Activated CD4-positive, alpha-beta T cell treated with anti-CD3 and anti-CD28 coated beads, Interleukin-2, amount 10 ng/mL, durations not matched to agents 7 days and 5 days (primary cell): ENCODE results near the gene PCBP2. TPM values are rescaled to one million over a fixed set of nuclear protein-coding genes. Genes with fewer than 3 reads are reported as not detected.

Experiments
- CTCF ChIA-PET: fragments of 350-600 bp; sonication (Branson Sonifier 250); formaldehyde crosslinking; loops from one replicate; lab custom pipeline; 2021; ENCODE audit warnings: antibody characterized with exemption; lab: Charles Lee
- POLR2A ChIA-PET: fragments of 350-600 bp; sonication (Branson Sonifier 250); formaldehyde crosslinking; loops from one replicate; lab custom pipeline; 2021; ENCODE audit warnings: antibody characterized with exemption; lab: Charles Lee
- DNase-seq: peaks from one replicate; pipeline ENCODE4 v3.0.0-alpha.2; 2020
- H3K27ac Mint-ChIP-seq: one replicate; pipeline ENCODE4 v1.8.0; 2021; ENCODE audit warnings: mild to moderate bottlenecking, moderate library complexity, mixed read lengths
- H3K27me3 Mint-ChIP-seq: one replicate; pipeline ENCODE4 v1.8.0; 2021; ENCODE audit warnings: mixed read lengths
- H3K36me3 Mint-ChIP-seq: one replicate; pipeline ENCODE4 v1.8.0; 2021; ENCODE audit warnings: low read depth, mixed read lengths
- H3K4me1 Mint-ChIP-seq: one replicate; pipeline ENCODE4 v1.8.0; 2021; ENCODE audit warnings: mixed read lengths
- H3K4me3 Mint-ChIP-seq: one replicate; pipeline ENCODE4 v1.8.0; 2021; ENCODE audit warnings: mild to moderate bottlenecking, moderate library complexity, mixed read lengths
- H3K9me3 Mint-ChIP-seq: one replicate; pipeline ENCODE4 v1.8.0; 2021; ENCODE audit warnings: mixed read lengths
- total RNA-seq, 2 experiments: library from RNA; stranded (reverse); gene quantifications; one replicate each; pipeline ENCODE4 v1.2.3, GENCODE V29; 2021

Gene PCBP2
- total RNA-seq, 2 experiments from 2014 or later = 882 to 943 TPM

GRCh38 chr12:53465679-53466078, 13.8 kb downstream of the PCBP2 start:
- ChIA-PET CTCF (no interaction called here), POLR2A (no interaction called here)
- Mint-ChIP-seq H3K27ac (no peak overlapping the region), H3K36me3 (peaks cover 80% of the 10 kb centered on the region), H3K27me3 (no peaks in the 10 kb centered on the region), H3K4me3 (no peak overlapping the region), H3K9me3 (no peaks in the 10 kb centered on the region), H3K4me1 (peaks cover 22% of the 10 kb centered on the region)
- DNase-seq = no peak

GRCh38 chr12:53466640-53467039, 14.7 kb downstream of the PCBP2 start:
- POLR2A ChIA-PET = no interaction called here
- Mint-ChIP-seq H3K27me3 (no peaks in the 10 kb centered on the region), H3K4me1 (peaks cover 22% of the 10 kb centered on the region), H3K27ac (no peak overlapping the region), H3K4me3 (no peak overlapping the region), H3K36me3 (peaks cover 79% of the 10 kb centered on the region), H3K9me3 (no peaks in the 10 kb centered on the region)
- CTCF ChIA-PET = interaction anchor here (1.1 kb wide), 1 partner anchor 9 kb away, joined by 3 read pairs; no protein-coding TSS in a partner anchor
- DNase-seq = no peak

- Mint-ChIP-seq H3K27ac (no peak overlapping the region), H3K4me1 (peaks cover 25% of the 10 kb centered on the region), H3K4me3 (no peak overlapping the region), H3K27me3 (no peaks in the 10 kb centered on the region), H3K36me3 (peaks cover 79% of the 10 kb centered on the region), H3K9me3 (no peaks in the 10 kb centered on the region)
- CTCF ChIA-PET = interaction anchor here (1.1 kb wide), 1 partner anchor 9 kb away, joined by 3 read pairs; no protein-coding TSS in a partner anchor
- POLR2A ChIA-PET = no interaction called here
- no peak for DNase-seq
Measured at GRCh38 chr12:53467082-53467481, 15.2 kb downstream of the PCBP2 start.

GRCh38 chr12:53467880-53468279, 16.0 kb downstream of the PCBP2 start:
- Mint-ChIP-seq H3K9me3 (no peaks in the 10 kb centered on the region), H3K4me3 (no peak overlapping the region), H3K36me3 (peaks cover 79% of the 10 kb centered on the region), H3K4me1 (peaks cover 25% of the 10 kb centered on the region), H3K27me3 (no peaks in the 10 kb centered on the region), H3K27ac (no peak overlapping the region)
- CTCF ChIA-PET = interaction anchor here (0.6 to 0.9 kb wide), 2 partner anchors 9 to 26 kb away, joined by 3 to 6 read pairs; partner anchors contain the start of gene PRR13
- no peak for DNase-seq
- POLR2A ChIA-PET = no interaction called here

GRCh38 chr12:53468282-53468681, 16.4 kb downstream of the PCBP2 start:
- peaks cover 23% of the 10 kb centered on the region for H3K4me1 Mint-ChIP-seq
- H3K9me3 Mint-ChIP-seq = no peaks in the 10 kb centered on the region
- no peak overlapping the region for H3K27ac Mint-ChIP-seq
- CTCF ChIA-PET = interaction anchor here (0.6 to 0.9 kb wide), 3 partner anchors 9 to 215 kb away, joined by 3 to 6 read pairs (median 4); partner anchors contain the start of gene PRR13
- peaks cover 77% of the 10 kb centered on the region for H3K36me3 Mint-ChIP-seq
- no peak for DNase-seq
- H3K27me3 Mint-ChIP-seq = no peaks in the 10 kb centered on the region
- no peak overlapping the region for H3K4me3 Mint-ChIP-seq
- POLR2A ChIA-PET = no interaction called here

GRCh38 chr12:53472056-53472582, 20.2 kb downstream of the PCBP2 start:
- Mint-ChIP-seq H3K9me3 (no peaks in the 10 kb centered on the region), H3K4me1 (peaks cover 39% of the 10 kb centered on the region), H3K27me3 (no peaks in the 10 kb centered on the region), H3K36me3 (peaks cover 76% of the 10 kb centered on the region), H3K27ac (no peak overlapping the region), H3K4me3 (no peak overlapping the region)
- DNase-seq = no peak
- ChIA-PET POLR2A (no interaction called here), CTCF (interaction anchor here (0.6 to 2.8 kb wide), 3 partner anchors 10 to 95 kb away, joined by 3 to 10 read pairs (median 3); no protein-coding TSS in a partner anchor)

- no peak for DNase-seq
- H3K27me3 Mint-ChIP-seq = no peaks in the 10 kb centered on the region
- no peak overlapping the region for H3K27ac Mint-ChIP-seq
- H3K9me3 Mint-ChIP-seq = no peaks in the 10 kb centered on the region
- peaks cover 40% of the 10 kb centered on the region for H3K4me1 Mint-ChIP-seq
- H3K4me3 Mint-ChIP-seq = no peak overlapping the region
- peaks cover 68% of the 10 kb centered on the region for H3K36me3 Mint-ChIP-seq
- ChIA-PET CTCF (interaction anchor here (0.5 to 3.7 kb wide), 8 partner anchors 8 to 907 kb away, joined by 3 to 20 read pairs (median 4); partner anchors contain the start of genes MAP3K12, NPFF and TARBP2), POLR2A (interaction anchor here (0.6 kb wide), 1 partner anchor 46 kb away, joined by 3 read pairs; no protein-coding TSS in a partner anchor)
Measured at GRCh38 chr12:53474077-53474476, 22.2 kb downstream of the PCBP2 start.

GRCh38 chr12:53474819-53475218, 22.9 kb downstream of the PCBP2 start:
- no peaks in the 10 kb centered on the region for H3K27me3 Mint-ChIP-seq

GRCh38 chr12:53476769-53477209, 24.9 kb downstream of the PCBP2 start:
- H3K27ac Mint-ChIP-seq = no peak overlapping the region
- peaks cover 32% of the 10 kb centered on the region for H3K4me1 Mint-ChIP-seq
- no peak for DNase-seq
- POLR2A ChIA-PET = interaction anchor here (1.1 kb wide), 1 partner anchor 30 kb away, joined by 3 read pairs; no protein-coding TSS in a partner anchor
- peaks cover 71% of the 10 kb centered on the region for H3K36me3 Mint-ChIP-seq
- no peak overlapping the region for H3K4me3 Mint-ChIP-seq
- no peaks in the 10 kb centered on the region for H3K27me3 Mint-ChIP-seq
- no peaks in the 10 kb centered on the region for H3K9me3 Mint-ChIP-seq
- CTCF ChIA-PET = interaction anchor here (0.5 to 3.7 kb wide), 14 partner anchors 9 to 163 kb away, joined by 3 to 20 read pairs (median 4); partner anchors contain the start of genes AAAS, MAP3K12, NPFF and TARBP2

More at GRCh38 chr12:53474819-53475218, 22.9 kb downstream of the PCBP2 start:
- no peak for DNase-seq
- Mint-ChIP-seq H3K27ac (peak overlapping the region; percentile 68), H3K4me3 (no peak overlapping the region), H3K4me1 (peaks cover 40% of the 10 kb centered on the region), H3K9me3 (no peaks in the 10 kb centered on the region), H3K36me3 (peaks cover 75% of the 10 kb centered on the region)
- POLR2A ChIA-PET = interaction anchor here (0.6 kb wide), 1 partner anchor 47 kb away, joined by 3 read pairs; no protein-coding TSS in a partner anchor
- CTCF ChIA-PET = interaction anchor here (0.6 to 3.7 kb wide), 9 partner anchors 12 to 883 kb away, joined by 3 to 20 read pairs (median 3); partner anchors contain the start of genes NPFF and TARBP2

- DNase-seq = no peak
- H3K4me1 Mint-ChIP-seq = peaks cover 19% of the 10 kb centered on the region
- H3K27me3 Mint-ChIP-seq = no peaks in the 10 kb centered on the region
- ChIA-PET POLR2A (interaction anchor here (0.7 kb wide), 1 partner anchor 30 kb away, joined by 4 read pairs; no protein-coding TSS in a partner anchor), CTCF (interaction anchor here (0.7 to 1.2 kb wide), 3 partner anchors 13 to 22 kb away, joined by 3 to 4 read pairs (median 3); partner anchors contain the start of gene TARBP2)
- H3K9me3 Mint-ChIP-seq = no peaks in the 10 kb centered on the region
- no peak overlapping the region for H3K4me3 Mint-ChIP-seq
- no peak overlapping the region for H3K27ac Mint-ChIP-seq
- peaks cover 62% of the 10 kb centered on the region for H3K36me3 Mint-ChIP-seq
Measured at GRCh38 chr12:53478865-53479264, 27.0 kb downstream of the PCBP2 start.

- no peaks in the 10 kb centered on the region for H3K9me3 Mint-ChIP-seq
- no peaks in the 10 kb centered on the region for H3K27me3 Mint-ChIP-seq
- H3K4me1 Mint-ChIP-seq = peaks cover 15% of the 10 kb centered on the region
- ChIA-PET POLR2A (interaction anchor here (0.6 to 0.7 kb wide), 2 partner anchors 19 to 30 kb away, joined by 3 to 4 read pairs; no protein-coding TSS in a partner anchor), CTCF (interaction anchor here (0.6 to 1.2 kb wide), 2 partner anchors 21 to 294 kb away, joined by 3 to 4 read pairs; partner anchors contain the start of gene TARBP2)
- no peak overlapping the region for H3K4me3 Mint-ChIP-seq
- H3K27ac Mint-ChIP-seq = no peak overlapping the region
- no peak for DNase-seq
- H3K36me3 Mint-ChIP-seq = peaks cover 59% of the 10 kb centered on the region
Measured at GRCh38 chr12:53479331-53479730, 27.4 kb downstream of the PCBP2 start.

GRCh38 chr12:53480491-53481442, 28.9 kb downstream of the PCBP2 start:
- H3K9me3 Mint-ChIP-seq = no peaks in the 10 kb centered on the region
- POLR2A ChIA-PET = no interaction called here

More at GRCh38 chr12:53480491-53481442, 28.9 kb downstream of the PCBP2 start:
- DNase-seq = no peak
- Mint-ChIP-seq H3K36me3 (peaks cover 57% of the 10 kb centered on the region), H3K27ac (no peak overlapping the region), H3K27me3 (no peaks in the 10 kb centered on the region), H3K4me3 (no peak overlapping the region), H3K4me1 (peaks cover 5% of the 10 kb centered on the region)
- CTCF ChIA-PET = interaction anchor here (0.8 to 2.0 kb wide), 7 partner anchors 8 to 26 kb away, joined by 3 to 11 read pairs (median 3); partner anchors contain the start of gene TARBP2
